GM12891 (cell line): Measurements from ENCODE around the gene FBXL4.

Experiments used
- DNase-seq: peaks from one replicate; pipeline ENCODE4 v3.0.0; 2011; ENCODE audit warnings: low spot score; ENCODE audit not compliant: insufficient read length
- FAIRE-seq: peaks from 2 replicates; lab custom pipeline; 2011; peaks lifted over from hg19 to GRCh38; lab: Jason Lieb, UNC
- PAX5 ChIP-seq: IDR thresholded peaks from 2 replicates; pipeline ENCODE4 v1.6.1; 2011; ENCODE audit warnings: low read length, moderate library complexity, mild to moderate bottlenecking; ENCODE audit not compliant: insufficient read depth, severe bottlenecking
- POLR2A ChIP-seq: IDR thresholded peaks from 2 replicates; pipeline ENCODE4 v1.6.1; 2011; ENCODE audit warnings: low read depth, low read length, control low read depth
- POLR2AphosphoS5 ChIP-seq: IDR thresholded peaks from 2 replicates; pipeline ENCODE4 v1.6.1; 2011; ENCODE audit warnings: low read depth, low read length, control low read depth
- POU2F2 ChIP-seq: IDR thresholded peaks from 2 replicates; pipeline ENCODE4 v1.6.1; 2011; ENCODE audit warnings: low read depth, mild to moderate bottlenecking, control low read depth, low read length, moderate library complexity
- SPI1 ChIP-seq: IDR thresholded peaks from 2 replicates; pipeline ENCODE4 v1.6.1; 2011; ENCODE audit warnings: low read depth, low read length, control low read depth
- TAF1 ChIP-seq: IDR thresholded peaks from 2 replicates; pipeline ENCODE4 v1.6.1; 2011; ENCODE audit warnings: low read depth, low read length, control low read depth

FBXL4 gene

GRCh38 chr6:98900706-98901105 lies 47.0 kb downstream of the FBXL4 start:
- TF ChIP-seq POU2F2: no peak
- TF ChIP-seq POLR2A: no peak
- no peak for TF ChIP-seq SPI1
- no peak for TF ChIP-seq POLR2AphosphoS5
- no peak for TF ChIP-seq TAF1
- no peak for TF ChIP-seq PAX5
- DNase-seq (no peak), FAIRE-seq (no peak)

DNA sequence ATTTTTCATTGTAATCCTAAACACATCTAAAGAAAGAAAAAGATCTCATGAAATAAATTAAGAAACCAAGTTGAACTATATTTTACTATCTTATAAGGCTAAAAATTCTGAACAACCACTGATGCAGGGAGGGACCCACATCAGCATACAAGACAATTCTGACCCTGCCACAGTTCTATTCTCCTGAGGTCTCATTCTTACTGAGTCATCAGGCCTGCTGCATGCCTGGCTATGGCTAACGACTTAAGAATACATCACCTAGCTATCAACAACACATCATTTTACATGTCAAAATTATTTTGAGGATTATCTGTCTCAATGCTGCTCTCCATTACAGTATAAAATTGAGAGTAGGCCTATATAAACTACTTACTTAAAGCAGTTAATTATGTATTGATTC lies 52.9 kb downstream of the FBXL4 start:
- DNase-seq (no peak), FAIRE-seq (no peak)
- no peak for TF ChIP-seq POLR2AphosphoS5
- no peak for TF ChIP-seq PAX5
- no peak for TF ChIP-seq TAF1
- TF ChIP-seq POLR2A: no peak
- no peak for TF ChIP-seq SPI1
- TF ChIP-seq POU2F2: no peak

DNA sequence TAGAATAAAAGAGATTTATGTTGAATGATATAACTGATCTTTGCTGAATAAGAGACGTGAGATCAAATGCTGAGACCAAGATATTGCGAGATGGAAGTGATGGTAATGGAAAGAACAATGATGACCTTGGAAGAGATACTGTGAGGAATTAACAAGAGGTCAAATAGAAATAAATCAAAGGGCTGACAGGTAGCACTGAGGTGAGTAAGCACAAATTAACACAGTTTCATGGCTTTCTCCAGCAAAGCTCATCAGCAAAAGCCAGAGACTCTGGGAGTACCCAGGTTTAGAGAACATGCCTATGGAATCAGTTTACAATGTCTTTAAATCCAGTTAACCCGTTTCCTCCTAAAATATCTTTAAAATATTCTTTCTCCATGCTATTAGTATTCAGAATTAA lies 60.1 kb downstream of the FBXL4 start:
- DNase-seq (no peak), FAIRE-seq (no peak)
- TF ChIP-seq SPI1 (no peak), TAF1 (no peak), PAX5 (no peak), POLR2A (no peak), POU2F2 (no peak), POLR2AphosphoS5 (no peak)

- no peak for TF ChIP-seq POU2F2
- DNase-seq (no peak), FAIRE-seq (no peak)
These were observed 62.4 kb downstream of the FBXL4 start for GRCh38 chr6:98885330-98885729.

GRCh38 chr6:98880486-98880885 lies 67.3 kb downstream of the FBXL4 start:
- DNase-seq: no peak
- TF ChIP-seq POLR2AphosphoS5 (no peak), POU2F2 (no peak), POLR2A (no peak), SPI1 (no peak), TAF1 (no peak), PAX5 (no peak)
- peak; percentile 52 for FAIRE-seq

DNA sequence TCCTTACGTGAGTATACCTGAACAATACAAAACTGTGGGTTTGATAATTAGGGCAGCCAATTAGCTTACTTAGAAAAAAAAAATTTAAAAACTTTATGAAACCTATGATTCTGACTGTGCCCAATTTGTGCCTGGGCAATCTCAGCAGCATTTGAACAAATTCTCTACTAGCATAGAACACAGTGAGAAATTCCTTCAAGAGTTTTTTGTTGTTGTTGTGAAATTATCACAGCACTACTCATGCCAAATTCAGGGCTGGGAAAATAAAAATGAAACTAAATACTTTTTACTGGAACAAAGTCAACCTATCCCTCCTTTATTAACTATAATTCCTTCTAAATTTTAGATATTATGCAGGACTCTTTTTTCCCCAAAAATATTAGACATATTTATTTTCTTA lies 70.5 kb downstream of the FBXL4 start:
- DNase-seq (no peak), FAIRE-seq (no peak)

GRCh38 chr6:98875375-98875774 lies 72.4 kb downstream of the FBXL4 start:
- DNase-seq: no peak
- TF ChIP-seq POLR2AphosphoS5: no peak
- no peak for TF ChIP-seq POLR2A
- TF ChIP-seq PAX5: no peak
- no peak for FAIRE-seq

More for the DNA sequence above, 70.5 kb downstream of the FBXL4 start:
- TF ChIP-seq POLR2A (no peak), POU2F2 (no peak), POLR2AphosphoS5 (no peak), PAX5 (no peak), SPI1 (no peak), TAF1 (no peak)

DNA sequence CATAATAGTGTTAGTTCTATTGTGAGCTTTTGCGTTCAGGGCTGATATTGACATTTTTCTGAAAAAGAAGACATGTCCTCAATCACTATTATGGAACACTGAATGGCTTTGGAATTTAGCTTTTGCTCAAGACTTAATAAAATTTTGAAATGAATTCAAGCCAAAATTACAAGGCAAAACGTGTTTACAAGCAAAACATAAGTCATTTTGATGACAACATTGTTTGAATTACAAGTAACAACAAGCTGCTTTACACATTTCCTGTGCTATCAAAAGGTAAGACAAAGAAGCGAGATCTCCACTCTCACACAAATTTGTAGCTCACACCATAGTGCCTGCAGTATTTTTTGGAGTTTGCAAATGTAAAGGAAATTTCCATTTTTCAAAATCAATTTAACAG lies 75.9 kb downstream of the FBXL4 start:
- DNase-seq (no peak), FAIRE-seq (no peak)
- TF ChIP-seq POU2F2 (no peak), SPI1 (no peak), POLR2A (no peak), POLR2AphosphoS5 (no peak)

GRCh38 chr6:98871057-98871456 lies 76.7 kb downstream of the FBXL4 start:
- no peak for FAIRE-seq

GRCh38 chr6:98864497-98864896 lies 83.2 kb downstream of the FBXL4 start:
- TF ChIP-seq TAF1 (no peak), POLR2A (no peak), POU2F2 (no peak)
- no peak for DNase-seq

More at GRCh38 chr6:98871057-98871456, 76.7 kb downstream of the FBXL4 start:
- no peak for DNase-seq
- no peak for TF ChIP-seq POLR2A
- no peak for TF ChIP-seq PAX5
- TF ChIP-seq POU2F2: no peak
- no peak for TF ChIP-seq POLR2AphosphoS5
- no peak for TF ChIP-seq SPI1
- no peak for TF ChIP-seq TAF1

More at GRCh38 chr6:98864497-98864896, 83.2 kb downstream of the FBXL4 start:
- no peak for FAIRE-seq
